Hematopoietic multipotent progenitor cell (in vitro differentiated cells): Measurements from ENCODE around the gene INPP4B. TPM values are rescaled to one million over a fixed set of nuclear protein-coding genes. Genes with fewer than 3 reads are reported as not detected.
"Not testable (repeated sequence)": the region's sequence is repeated elsewhere in the genome, so short reads cannot be mapped to it uniquely, and the experiment has no call there.

ENCODE experiments used
- DNase-seq, 3 donors: peaks; one replicate each; pipeline ENCODE4 v3.0.0-alpha.2; 2011 to 2015; ENCODE audit warnings: low read depth in 2 of 3, low spot score in 2 of 3
- total RNA-seq: library from RNA; depleted of rRNA; stranded (reverse); fragments of >200 nt; gene quantifications from one replicate; pipeline ENCODE4 v1.2.3, GENCODE V29; 2012

The INPP4B gene
- total RNA-seq, 1 donor: 24.5 TPM

DNA sequence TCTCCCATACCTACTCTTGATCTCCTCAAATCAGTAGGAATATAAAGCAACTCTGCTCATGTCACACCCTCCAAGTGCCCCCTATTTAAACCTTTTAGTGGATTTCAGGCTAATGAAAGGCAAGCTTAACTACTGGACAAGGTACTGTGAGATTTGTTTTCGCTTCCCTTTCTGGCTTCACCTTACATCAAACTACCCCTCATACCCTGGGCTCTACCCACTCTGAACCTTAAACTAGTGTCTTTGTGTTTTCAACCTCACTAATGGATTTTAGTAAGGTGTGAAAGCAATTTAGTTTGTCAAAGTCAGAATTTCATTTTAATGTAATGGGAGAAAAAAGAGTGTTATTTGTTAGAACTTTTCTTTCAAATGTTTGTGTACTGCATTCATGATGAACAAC lies 291.7 kb downstream of the INPP4B start:
- DNase-seq: no peak

DNA sequence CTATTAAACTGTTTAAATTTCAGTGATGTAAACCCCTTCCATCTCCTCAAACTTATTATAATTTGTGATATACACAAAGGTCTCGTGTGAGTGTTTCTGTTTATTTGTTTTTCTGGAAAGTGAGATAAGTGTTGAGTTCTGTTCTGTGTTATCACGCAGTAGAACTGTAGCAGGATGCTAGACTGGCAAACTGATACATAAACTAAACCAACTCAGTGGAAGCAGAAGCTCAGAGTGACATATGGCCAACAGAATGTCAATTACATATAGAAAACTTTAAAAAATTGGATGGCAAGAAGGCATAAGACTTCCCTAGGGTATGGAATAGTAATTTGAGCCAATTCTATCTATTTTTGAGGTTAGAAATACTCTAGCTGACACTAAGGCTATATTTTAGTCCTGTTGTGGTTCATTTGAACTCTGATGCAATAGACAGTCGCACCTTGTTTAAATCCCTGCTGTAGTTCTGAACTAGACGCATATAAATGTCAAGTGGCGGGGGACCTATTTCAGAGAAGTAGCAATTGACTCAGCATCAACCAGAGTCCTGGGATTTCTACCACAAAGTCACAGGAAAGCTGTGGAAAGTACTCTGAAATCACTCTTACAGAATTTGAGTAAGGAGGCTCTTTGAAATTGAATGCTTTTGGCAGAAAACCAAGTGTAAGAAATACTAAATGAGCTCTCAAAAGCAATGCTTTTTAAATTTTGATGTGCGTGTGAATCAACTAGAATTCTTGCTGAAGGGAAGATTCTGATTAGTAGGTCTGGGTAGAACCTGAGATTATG lies 294.4 kb downstream of the INPP4B start:
- DNase-seq: no peak

DNA sequence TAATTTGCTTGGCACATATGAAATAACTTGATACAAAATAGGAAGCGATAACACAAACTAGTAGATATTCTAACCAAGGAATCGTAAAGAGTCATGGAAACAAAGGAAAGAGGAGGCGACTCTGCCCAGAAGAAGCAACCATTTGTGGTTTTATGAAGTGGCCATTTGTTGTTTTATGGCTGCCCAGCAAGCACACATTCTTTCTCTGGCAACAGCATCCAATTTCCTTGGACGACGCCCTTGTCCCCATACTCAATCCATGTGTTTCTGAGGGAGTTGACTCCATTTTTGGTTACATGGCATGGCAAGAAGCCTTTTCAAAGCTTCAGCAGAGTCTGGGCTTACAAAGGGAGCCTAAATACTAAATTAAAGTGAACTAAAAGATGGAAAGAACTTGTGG lies 295.1 kb downstream of the INPP4B start:
- DNase-seq: no peak

DNA sequence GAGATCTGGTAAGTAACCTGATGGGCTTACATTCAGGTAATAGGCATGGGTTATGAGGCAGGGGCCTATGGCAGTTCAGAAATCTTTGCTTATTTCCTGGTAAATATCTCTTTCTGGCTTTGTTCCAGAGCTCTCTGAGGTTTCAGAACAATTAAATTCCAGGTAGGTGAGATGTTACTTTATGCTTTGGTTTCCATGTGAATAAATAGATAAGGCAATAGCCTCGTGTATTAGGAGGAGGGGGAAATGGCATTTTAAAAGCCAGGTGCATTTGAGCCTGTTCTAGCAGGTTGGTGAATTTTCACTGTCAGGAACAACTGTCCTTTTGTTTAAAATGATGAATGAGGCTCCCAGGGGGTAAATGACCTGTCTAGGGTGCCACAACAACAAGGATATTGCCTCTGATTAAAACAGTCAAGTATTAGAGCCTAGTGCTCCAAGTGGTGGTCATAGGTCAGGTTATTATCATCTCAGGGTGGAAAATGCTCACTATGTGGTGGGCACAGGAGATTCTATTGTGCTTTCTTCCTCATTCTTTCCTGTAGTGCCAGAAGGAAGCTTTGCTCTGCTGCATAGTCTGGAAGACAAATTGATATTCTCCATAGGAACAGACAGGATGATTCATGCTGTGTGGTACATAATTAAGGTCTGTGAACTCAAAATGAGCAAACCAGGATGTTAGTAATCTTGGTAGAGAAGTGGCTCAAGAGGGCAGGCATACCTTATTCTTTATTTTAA lies 296.2 kb downstream of the INPP4B start:
- DNase-seq: peak in 2 of 3 donors; percentile 45 to 50

DNA sequence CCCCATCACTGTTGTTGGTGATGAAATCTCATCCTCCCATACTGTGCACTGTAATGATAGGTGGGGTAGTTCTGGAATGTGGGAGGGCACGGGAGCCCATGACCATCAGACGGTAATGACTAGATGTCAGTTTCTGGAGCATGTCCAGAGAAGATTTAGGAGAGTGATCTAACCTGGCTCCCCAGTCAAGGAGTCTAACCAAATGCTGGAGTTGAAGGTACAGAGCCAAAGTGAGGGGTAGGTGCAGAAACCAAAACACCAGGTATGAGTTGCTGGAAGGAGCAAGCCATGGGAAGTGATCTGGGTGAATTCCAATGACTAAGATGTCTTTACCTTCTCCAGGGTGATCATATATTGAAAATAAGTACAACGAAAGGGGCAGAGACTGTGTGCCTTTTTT lies 296.9 kb downstream of the INPP4B start:
- DNase-seq: no peak

DNA sequence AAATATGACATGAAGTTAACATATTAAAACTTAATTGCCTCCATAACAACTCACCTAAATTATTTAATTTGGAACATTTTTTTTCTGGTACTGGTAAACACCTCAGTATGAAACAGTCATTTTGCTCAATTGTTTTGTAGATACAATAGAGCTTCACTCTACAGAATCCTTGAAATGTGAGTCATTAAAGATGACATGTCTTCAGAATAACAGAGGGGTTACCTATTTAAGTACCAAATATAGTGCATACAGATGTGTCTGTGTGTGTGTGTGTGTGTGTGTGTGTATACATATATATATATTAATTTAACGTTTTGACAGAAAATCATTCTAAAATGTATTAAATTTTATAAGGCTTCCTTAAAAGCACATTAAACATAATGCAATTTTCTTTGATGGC lies 297.6 kb downstream of the INPP4B start:
- DNase-seq: no peak

DNA sequence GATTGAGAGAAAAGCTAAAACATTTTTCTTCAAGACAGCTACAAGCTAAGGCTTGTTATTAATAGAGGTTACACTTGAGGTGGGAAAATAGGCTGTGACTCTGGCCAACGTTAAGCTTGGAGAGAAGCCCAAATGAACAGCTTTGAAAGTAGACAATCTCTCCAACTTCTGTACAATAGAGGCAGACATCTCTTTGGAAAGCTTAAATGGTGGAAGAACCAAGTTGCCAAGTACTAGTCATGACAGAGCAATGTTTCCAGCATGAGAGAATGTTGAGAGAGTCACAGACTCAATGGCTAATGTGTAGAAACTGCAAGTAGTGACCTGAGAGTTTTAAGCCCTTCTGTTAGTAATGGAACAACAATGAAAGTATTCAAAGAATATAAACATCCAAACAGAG lies 298.1 kb downstream of the INPP4B start:
- DNase-seq: no peak

DNA sequence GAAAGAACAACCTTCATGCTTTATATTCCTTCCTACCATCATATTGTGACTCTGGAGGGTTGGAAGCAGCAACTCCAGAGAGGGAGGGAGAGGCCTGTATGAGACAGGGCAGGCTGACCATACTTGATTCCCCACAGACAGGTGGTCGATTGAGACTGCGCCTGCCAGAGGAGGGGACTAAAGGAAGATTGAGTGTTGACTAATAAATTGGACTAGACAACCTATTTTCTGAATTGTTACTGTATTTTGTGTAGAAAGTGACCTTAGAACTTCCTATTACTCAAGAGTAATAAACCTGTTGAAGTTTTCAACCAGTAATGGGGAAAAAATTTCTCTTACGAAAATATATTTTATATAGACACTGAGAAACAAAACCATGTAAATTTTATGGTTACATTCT lies 301.5 kb downstream of the INPP4B start:
- no peak for DNase-seq

DNA sequence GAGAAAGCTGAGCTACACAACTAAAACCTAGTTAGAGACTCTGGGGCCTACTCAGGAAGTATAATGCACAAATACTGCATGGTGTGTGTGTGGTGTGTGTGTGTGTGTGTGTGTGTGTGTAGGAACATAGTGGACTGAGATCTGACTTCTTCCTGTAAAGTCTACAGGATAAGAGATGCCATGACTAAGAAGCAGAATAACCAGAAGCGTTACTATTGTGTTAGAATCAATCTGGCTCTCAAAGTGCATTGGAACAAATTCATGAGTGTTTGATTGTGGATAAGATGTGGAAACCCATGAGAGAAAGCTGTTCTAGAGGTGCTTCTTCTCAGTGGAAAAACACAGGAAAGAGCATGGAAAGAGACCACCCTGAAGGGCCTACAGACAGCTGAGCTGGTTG lies 302.1 kb downstream of the INPP4B start:
- DNase-seq: no peak

DNA sequence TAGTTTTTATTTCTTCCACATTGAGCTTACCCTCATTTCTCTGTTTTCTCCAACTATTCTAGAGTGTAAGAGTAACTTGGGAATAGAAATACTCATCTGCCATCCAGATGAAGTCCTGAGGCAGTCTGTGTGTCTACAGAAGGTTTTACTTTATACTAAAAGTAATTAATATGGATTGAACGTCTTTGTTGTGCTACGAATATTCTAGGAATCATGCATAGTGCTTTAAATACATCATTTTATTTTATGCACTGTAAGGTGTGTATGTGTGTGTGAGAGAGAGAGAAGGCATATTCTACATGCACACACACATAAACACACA lies 305.7 kb downstream of the INPP4B start:
- no peak for DNase-seq

DNA sequence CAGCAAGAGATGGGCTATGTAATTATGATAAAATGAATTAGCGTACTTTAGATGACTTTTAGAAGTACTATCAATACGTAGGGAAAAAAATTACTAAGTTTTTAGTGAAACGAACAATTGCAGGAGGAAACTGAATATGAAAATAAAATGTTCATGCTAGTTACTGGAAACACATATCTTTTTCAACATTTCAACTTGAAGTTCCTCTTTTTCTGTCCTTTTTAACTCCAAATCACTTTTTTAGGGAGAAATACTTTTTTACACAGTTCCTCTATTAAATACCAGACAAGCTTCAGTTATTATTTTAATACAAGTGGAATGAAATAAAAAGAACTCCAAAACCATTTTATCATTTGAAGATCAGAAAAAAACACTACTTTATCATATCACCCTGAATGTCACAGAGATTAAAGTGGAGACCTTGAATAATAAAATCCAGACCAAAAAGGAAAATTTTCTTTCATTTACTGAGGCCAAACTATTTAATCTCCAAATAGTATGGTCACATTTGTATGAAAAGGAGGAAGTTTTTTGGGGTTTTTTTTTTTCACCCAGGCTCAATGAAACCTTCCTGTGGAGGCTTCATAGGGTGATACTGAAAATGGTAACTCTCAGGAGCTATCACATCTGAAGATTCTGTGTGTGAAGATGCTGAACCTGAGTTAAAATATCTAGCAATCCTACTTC lies 306.2 kb downstream of the INPP4B start:
- DNase-seq: peak in 1 of 3 donors; percentile 57

DNA sequence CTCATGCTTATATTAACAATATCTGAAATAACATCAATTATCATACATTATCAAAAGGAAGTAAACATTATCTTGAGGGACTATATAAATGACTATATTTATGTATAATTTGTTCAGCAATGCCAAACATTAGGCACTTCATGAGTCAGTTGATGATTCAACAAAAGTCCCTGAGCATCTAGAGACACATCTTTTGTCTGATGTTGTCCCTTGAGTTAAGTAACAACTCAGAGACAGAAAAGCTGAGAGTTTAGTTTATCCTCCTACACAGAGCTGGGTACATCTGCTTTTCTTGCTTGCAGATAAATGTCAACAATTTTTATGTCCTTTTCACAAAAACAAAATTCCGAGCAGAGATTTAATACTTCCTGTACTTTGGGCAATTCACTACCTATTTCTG lies 311.1 kb downstream of the INPP4B start:
- DNase-seq: no peak

DNA sequence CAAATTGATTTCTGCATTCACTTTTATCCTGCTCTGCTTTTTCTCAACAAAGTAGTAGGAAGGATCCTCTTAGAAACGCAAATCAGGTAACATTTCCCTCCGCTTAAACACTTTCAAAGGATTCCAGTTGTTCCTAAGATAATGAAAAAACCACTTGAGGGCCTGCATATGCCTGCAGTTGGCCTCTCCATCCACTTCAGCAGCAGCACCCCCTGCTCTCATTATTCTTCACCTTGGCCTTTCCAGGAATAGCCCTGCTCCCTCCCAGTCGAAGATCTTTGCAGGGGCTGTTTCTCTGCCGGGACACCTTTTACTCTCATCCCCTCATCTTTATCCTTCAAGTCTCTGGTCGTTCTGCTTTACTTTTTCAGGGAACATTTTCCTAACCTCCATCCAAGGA lies 314.0 kb downstream of the INPP4B start:
- DNase-seq: no peak

DNA sequence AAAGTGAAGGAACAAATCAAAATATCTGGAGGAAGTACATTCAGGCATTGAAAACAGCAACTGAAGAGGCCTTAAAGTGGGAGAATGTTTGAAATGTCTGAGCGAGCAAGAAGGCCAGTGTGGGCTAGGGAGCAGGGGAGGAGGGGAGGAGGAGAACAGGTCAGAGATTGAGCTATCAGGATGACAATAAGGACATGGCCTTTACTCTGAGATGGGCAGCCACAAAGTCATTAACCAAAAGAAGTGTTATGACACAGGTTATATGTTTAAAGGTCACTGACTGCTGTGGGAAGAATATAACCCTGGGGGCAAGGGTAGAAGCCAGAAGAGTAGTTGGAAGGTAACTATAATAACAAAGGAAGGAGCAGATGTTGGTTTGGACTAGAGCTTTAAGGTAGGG lies 315.4 kb downstream of the INPP4B start:
- DNase-seq: no peak

DNA sequence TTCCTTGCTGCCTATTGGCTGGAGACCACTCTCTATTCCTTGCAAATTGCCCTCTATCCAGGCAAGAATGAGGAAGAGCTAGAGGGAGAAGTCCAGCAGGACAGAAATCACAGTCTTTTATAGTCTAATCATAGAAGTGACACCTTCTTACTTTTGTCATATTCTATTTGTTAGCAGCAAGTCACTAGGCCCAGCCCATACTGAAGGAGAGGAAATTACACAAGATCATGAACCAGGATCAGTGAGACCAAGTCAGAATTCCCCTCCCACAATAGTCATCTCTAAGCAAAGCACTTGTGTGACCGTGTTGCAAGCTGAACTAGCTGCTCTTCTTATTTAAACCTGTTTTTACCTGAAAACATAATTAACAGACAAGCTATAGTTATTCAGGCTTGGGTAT lies 317.7 kb downstream of the INPP4B start:
- no peak for DNase-seq

DNA sequence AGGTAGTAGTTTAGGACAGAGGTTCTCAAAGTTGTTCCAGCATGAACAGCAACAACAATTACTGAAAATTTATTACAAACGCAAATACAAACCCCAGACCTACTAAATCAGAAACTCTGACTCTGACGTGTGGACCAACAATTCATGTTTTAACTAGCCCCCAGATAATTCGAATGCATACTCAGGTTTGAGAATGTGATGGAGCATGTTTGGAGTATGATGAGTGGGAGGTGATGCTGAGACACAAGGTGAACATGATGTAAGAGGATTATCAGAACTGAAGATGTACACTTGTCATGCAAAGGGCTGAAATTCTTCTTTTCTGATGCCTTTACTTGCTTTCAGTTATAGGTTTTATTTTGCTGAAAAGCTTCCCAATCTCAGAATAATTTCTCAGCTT lies 323.0 kb downstream of the INPP4B start:
- no peak for DNase-seq

DNA sequence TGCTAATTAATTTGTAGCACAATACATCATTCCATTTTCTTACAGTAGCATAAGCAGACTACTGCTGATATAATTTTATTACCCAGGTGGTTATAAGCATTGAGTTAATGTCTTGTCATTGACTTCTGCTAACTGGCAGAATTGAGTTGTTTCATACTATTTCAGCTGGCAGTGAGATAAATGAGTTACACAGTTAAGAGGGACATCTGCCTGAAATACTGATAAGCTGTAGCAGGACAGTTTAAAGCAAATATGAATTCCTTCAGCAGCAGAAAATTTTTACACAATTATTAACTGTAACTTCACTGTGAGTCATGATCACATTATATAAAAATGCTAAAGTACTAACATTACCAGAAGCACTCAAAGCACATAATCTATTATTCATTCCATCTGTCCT lies 326.8 kb downstream of the INPP4B start:
- no peak for DNase-seq

DNA sequence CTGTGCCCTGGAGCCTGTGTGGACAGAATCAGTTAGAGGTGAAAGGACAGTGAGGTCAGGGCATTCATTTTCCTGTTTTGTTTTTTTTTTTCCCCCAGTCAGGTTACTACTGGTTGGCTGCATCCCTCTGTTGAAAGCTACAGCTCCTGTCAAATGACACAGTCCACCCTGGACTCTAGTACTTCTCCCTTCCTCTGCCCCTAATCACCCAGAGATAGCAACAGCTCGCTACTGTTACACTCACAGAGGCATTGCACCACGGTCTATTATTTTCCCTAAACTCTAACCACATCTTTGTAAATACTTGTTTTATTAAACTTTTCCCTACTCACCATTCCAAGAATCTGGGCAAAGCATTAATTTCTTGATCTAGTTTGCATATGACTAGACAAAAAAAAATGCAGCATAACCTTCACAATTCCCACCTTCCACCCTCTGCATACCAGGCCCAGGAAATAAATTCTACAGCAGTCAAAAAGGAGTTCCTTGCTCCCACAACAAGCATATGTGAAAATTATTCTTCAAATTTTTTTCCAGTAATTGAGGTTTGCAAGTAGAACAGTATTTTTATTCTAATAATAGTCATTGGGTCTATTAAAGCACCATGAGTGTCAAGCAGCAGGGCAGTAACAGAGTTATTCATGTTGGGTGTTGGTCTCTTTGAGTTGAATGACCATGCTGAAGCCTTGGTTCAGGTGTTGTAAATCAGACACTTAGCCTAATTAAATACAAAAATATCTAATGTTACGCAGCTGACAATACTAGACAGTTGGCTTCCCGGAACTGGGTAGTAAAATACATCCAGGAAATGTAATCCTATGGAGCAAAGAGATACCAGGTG lies 329.2 kb downstream of the INPP4B start:
- DNase-seq: no peak

DNA sequence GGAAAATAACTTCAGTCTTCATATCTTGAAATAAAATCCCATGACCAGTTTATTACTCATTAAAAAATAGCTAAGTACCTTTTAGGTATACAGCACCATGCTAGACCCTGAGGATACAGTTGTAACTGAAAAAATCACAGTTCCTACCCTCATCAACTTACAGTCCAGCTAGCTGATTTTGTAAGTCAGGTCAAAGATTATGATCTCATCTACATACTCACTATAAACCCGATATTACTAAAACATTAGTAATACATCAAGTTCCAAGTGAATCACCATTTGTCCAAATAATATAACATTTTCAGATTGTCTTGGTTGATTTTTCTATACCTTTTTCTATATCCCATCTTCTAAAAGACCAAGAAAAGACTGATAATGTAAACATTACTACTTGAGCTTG lies 333.9 kb downstream of the INPP4B start:
- no peak for DNase-seq

DNA sequence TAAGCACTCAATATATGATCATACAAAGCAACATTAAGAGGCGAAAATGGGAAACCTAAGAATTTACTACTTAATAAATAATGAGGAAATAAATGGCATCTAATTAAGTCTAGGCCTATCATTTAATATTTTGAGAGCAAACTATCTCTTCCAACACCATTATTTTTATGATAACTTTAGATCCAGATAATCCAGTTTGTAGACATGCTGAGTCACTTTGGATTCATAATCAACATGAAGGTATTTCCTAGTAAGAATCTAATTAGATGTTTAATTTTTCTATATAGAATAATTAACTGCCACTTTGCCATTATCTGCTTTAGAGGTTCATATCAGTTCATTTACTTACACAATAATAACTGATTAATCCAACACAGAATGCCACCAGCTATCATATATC lies 336.2 kb downstream of the INPP4B start:
- no peak for DNase-seq

DNA sequence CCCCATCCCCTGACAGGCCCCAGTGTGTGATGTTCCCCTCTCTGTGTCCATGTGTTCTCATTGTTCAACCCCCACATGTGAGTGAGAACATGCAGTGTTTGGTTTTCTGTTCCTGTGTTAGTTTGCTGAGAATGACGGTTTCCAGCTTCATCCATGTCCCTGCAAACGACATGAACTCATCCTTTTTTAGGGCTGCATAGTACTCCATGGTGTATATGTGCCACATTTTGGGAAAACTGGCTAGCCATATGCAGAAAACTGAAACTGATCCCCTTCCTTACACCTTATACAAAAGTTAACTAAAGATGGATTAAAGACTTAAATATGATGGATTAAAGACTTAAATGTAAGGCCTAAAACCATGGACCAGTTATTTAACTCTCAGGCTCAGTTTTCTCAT lies 336.7 kb downstream of the INPP4B start:
- not testable (repeated sequence) for DNase-seq
